Panc1 (cell line): Measurements from ENCODE around the gene PHYHIPL. TPM values are rescaled to one million over a fixed set of nuclear protein-coding genes. Genes with fewer than 3 reads are reported as not detected.

Experiments used
- ATAC-seq: fragments of 200-7000 bp; cut with Tn5 transposase; 2 replicates; pipeline ENCODE4 v1.9.1; 2020; ENCODE audit warnings: mild to moderate bottlenecking, moderate library complexity
- BruUV-seq: library from RNA; stranded (reverse); fragments of 400-500 nt; replicated peaks from 2 replicates; lab custom pipeline; 2021; lab: Mats Ljungman, UMichigan
- CTCF ChIA-PET: fragments of 300-600 bp; sonication (Branson Sonifier 250); formaldehyde crosslinking; loops from one replicate; lab custom pipeline; 2022; ENCODE audit warnings: antibody characterized with exemption; lab: Charles Lee
- POLR2A ChIA-PET: fragments of 300-600 bp; sonication (Branson Sonifier 250); formaldehyde crosslinking; loops from one replicate; lab custom pipeline; 2022; ENCODE audit warnings: antibody characterized with exemption; lab: Charles Lee
- DNase-seq: peaks from one replicate; pipeline ENCODE4 v3.0.0-alpha.2; 2010; ENCODE audit warnings: low read depth, low spot score
- H3K27ac ChIP-seq: 2 replicates; pipeline ENCODE4 v1.5.1; 2011; ENCODE audit warnings: mild to moderate bottlenecking, low read length, inconsistent platforms
- H3K27me3 ChIP-seq: fragments of 200-500 bp; sonication (Bioruptor generic); 2 replicates; pipeline ENCODE4 v1.6.0; 2014; ENCODE audit warnings: low read length, inconsistent platforms; ENCODE audit not compliant: control insufficient read depth, insufficient read depth
- H3K36me3 ChIP-seq: fragments of 200-500 bp; sonication (Bioruptor generic); 2 replicates; pipeline ENCODE4 v1.5.1; 2014; ENCODE audit warnings: inconsistent platforms, mild to moderate bottlenecking, low read length, moderate library complexity; ENCODE audit not compliant: control insufficient read depth, insufficient read depth
- H3K4me1 ChIP-seq: 2 replicates; pipeline ENCODE4 v1.5.1; 2011; ENCODE audit warnings: inconsistent platforms, mild to moderate bottlenecking, low read length, moderate library complexity; ENCODE audit not compliant: control insufficient read depth, insufficient read depth
- H3K4me3 ChIP-seq, 2 experiments: 2 replicates each; pipeline ENCODE4 v1.5.1; 2011 to 2012; ENCODE audit warnings: low read depth in 2 of 2, low read length in 2 of 2, mild to moderate bottlenecking in 2 of 2, inconsistent platforms in 1 of 2, moderate library complexity in 1 of 2
- H3K9me3 ChIP-seq: fragments of 200-500 bp; sonication (Bioruptor generic); 2 replicates; pipeline ENCODE4 v1.5.1; 2014; ENCODE audit warnings: low read depth, mild to moderate bottlenecking, inconsistent platforms, low read length, moderate library complexity; ENCODE audit not compliant: control insufficient read depth, insufficient read depth
- CTCF ChIP-seq: fragments of 450-650 bp; IDR thresholded peaks from 2 replicates; pipeline ENCODE4 v1.5.1; 2017; ENCODE audit warnings: mild to moderate bottlenecking
- POLR2AphosphoS5 ChIP-seq: IDR thresholded peaks from 2 replicates; pipeline ENCODE4 v1.6.1; 2012; ENCODE audit warnings: mild to moderate bottlenecking, low read depth, low read length, moderate library complexity
- SIN3A ChIP-seq: IDR thresholded peaks from 2 replicates; pipeline ENCODE4 v1.6.1; 2012; ENCODE audit warnings: low read depth, mild to moderate bottlenecking, low read length, moderate library complexity, borderline replicate concordance; ENCODE audit not compliant: insufficient read depth
- TCF7L2 ChIP-seq: IDR thresholded peaks from 2 replicates; pipeline ENCODE4 v1.6.1; 2011; ENCODE audit warnings: mild to moderate bottlenecking, low read depth, low read length, inconsistent platforms
- in situ Hi-C: cut with HindIII; loops from 2 replicates; pipeline ENCODE4 v1.10.0; 2016; ENCODE audit warnings: low sequenced_read_pairs, low pct_unique_long_range_greater_than_20kb
- intact Hi-C: fragments of 100-400 bp; cut with micrococcal nuclease; formaldehyde crosslinking; loops from one replicate; pipeline ENCODE4 v1.10.0; 2022; ENCODE audit not compliant: unreplicated experiment
- total RNA-seq: library from RNA; stranded (reverse); gene quantifications from one replicate; pipeline ENCODE4 v1.2.1, GENCODE V29; 2021; ENCODE audit not compliant: unreplicated experiment
- TF ChIP-seq, protein P1 (sequence below), 2 experiments: IDR thresholded peaks; 2 replicates each; pipeline ENCODE4 v1.6.1; 2011 to 2012; ENCODE audit warnings: low read depth in 2 of 2, control low read depth in 1 of 2, low read length in 1 of 2, mild to moderate bottlenecking in 1 of 2, moderate library complexity in 1 of 2; ENCODE audit not compliant: insufficient read depth in 1 of 2

The PHYHIPL gene
- total RNA-seq, 1 experiment from 2014 or later: not detected

GRCh38 chr10:59135275-59135674 is 41.2 kb upstream of the PHYHIPL start:
- Histone ChIP-seq H3K27ac (no peak overlapping the region), H3K4me3 (no peak overlapping the region), H3K36me3 (no peaks in the 10 kb centered on the region; the same call in 1 of the 2 replicates), H3K27me3 (no peaks in the 10 kb centered on the region), H3K9me3 (no peaks in the 10 kb centered on the region; the same call in 1 of the 2 replicates), H3K4me1 (no peaks in the 10 kb centered on the region)
- TF ChIP-seq SIN3A (no peak), POLR2AphosphoS5 (no peak), CTCF (no peak), TCF7L2 (no peak)
- TF ChIP-seq, protein P1, sequence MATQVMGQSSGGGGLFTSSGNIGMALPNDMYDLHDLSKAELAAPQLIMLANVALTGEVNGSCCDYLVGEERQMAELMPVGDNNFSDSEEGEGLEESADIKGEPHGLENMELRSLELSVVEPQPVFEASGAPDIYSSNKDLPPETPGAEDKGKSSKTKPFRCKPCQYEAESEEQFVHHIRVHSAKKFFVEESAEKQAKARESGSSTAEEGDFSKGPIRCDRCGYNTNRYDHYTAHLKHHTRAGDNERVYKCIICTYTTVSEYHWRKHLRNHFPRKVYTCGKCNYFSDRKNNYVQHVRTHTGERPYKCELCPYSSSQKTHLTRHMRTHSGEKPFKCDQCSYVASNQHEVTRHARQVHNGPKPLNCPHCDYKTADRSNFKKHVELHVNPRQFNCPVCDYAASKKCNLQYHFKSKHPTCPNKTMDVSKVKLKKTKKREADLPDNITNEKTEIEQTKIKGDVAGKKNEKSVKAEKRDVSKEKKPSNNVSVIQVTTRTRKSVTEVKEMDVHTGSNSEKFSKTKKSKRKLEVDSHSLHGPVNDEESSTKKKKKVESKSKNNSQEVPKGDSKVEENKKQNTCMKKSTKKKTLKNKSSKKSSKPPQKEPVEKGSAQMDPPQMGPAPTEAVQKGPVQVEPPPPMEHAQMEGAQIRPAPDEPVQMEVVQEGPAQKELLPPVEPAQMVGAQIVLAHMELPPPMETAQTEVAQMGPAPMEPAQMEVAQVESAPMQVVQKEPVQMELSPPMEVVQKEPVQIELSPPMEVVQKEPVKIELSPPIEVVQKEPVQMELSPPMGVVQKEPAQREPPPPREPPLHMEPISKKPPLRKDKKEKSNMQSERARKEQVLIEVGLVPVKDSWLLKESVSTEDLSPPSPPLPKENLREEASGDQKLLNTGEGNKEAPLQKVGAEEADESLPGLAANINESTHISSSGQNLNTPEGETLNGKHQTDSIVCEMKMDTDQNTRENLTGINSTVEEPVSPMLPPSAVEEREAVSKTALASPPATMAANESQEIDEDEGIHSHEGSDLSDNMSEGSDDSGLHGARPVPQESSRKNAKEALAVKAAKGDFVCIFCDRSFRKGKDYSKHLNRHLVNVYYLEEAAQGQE (IDR thresholded peaks at IDR 0.05; ENCODE audit: insufficient read depth in 1 of 2, low read depth in 2 of 2, low read length in 1 of 2): no peak
- BruUV-seq: no TSS peak
- ATAC-seq (no peak), DNase-seq (no peak)
- POLR2A ChIA-PET: no interaction called here
- in situ Hi-C loops (no loop called here), intact Hi-C loops (no loop called here)
- CTCF ChIA-PET: no interaction called here

- TF ChIP-seq SIN3A: no peak
- TF ChIP-seq TCF7L2: no peak
- no peak for TF ChIP-seq POLR2AphosphoS5
- TF ChIP-seq CTCF: no peak
- TF ChIP-seq, protein P1 (IDR thresholded peaks at IDR 0.05; ENCODE audit: insufficient read depth in 1 of 2, low read depth in 2 of 2, low read length in 1 of 2): no peak
- ATAC-seq: no peak
- CTCF ChIA-PET: no interaction called here
- intact Hi-C loops (no loop called here), in situ Hi-C loops (no loop called here)
- no peak overlapping the region for H3K4me3 ChIP-seq
- POLR2A ChIA-PET: no interaction called here
- H3K36me3 ChIP-seq: no peaks in the 10 kb centered on the region; the same call in 1 of the 2 replicates
- DNase-seq: no peak
- H3K27me3 ChIP-seq: no peaks in the 10 kb centered on the region
- H3K4me1 ChIP-seq: no peaks in the 10 kb centered on the region
- BruUV-seq: no TSS peak
- H3K27ac ChIP-seq: no peak overlapping the region
- H3K9me3 ChIP-seq: no peaks in the 10 kb centered on the region; the same call in 1 of the 2 replicates
These were observed 38.4 kb upstream of the PHYHIPL start for GRCh38 chr10:59138052-59138451.
